HEK293 (cell line): ENCODE results near the gene FREM1.

Experiments
- KLF1 ChIP-seq: fragments of 450-650 bp; formaldehyde crosslinking; IDR thresholded peaks from 2 replicates; pipeline ENCODE4 v1.5.1; 2016; ENCODE audit warnings: missing biosample characterization, missing genetic modification characterization
- KLF9 ChIP-seq: fragments of 450-650 bp; formaldehyde crosslinking; IDR thresholded peaks from 2 replicates; pipeline ENCODE4 v1.5.1; 2016; ENCODE audit warnings: missing biosample characterization, missing genetic modification characterization, low read depth
- ZBTB1 ChIP-seq: fragments of 450-650 bp; formaldehyde crosslinking; IDR thresholded peaks from 2 replicates; pipeline ENCODE4 v1.5.1; 2016; ENCODE audit warnings: missing biosample characterization, missing genetic modification characterization
- ZBTB7A ChIP-seq: fragments of 450-650 bp; formaldehyde crosslinking; IDR thresholded peaks from 2 replicates; pipeline ENCODE4 v1.5.1; 2016; ENCODE audit warnings: low read depth, missing biosample characterization, missing genetic modification characterization
- ZNF248 ChIP-seq: fragments of 450-650 bp; formaldehyde crosslinking; IDR thresholded peaks from 2 replicates; pipeline ENCODE4 v1.5.1; 2017; ENCODE audit warnings: missing biosample characterization, missing genetic modification characterization
- ZNF274 ChIP-seq, 2 experiments: fragments of 200-500 bp in 1 of 2; fragments of 450-650 bp in 1 of 2; sonication (Bioruptor generic) in 1 of 2; formaldehyde crosslinking in 1 of 2; IDR thresholded peaks; 2 replicates each; pipeline versions ENCODE4 v1.5.1 to v1.6.1; 2014 to 2016; ENCODE audit warnings: borderline replicate concordance in 1 of 2, inconsistent platforms in 1 of 2, low read length in 1 of 2, missing biosample characterization in 1 of 2, missing genetic modification characterization in 1 of 2
- ZNF830 ChIP-seq: fragments of 450-650 bp; IDR thresholded peaks from 2 replicates; pipeline ENCODE4 v1.5.0; 2018; ENCODE audit warnings: missing biosample characterization, missing genetic modification characterization, low read depth, mild to moderate bottlenecking, moderate library complexity
- TF ChIP-seq, protein P1 (sequence below): fragments of 450-650 bp; formaldehyde crosslinking; IDR thresholded peaks from 2 replicates; pipeline ENCODE4 v1.5.1; 2016; ENCODE audit warnings: missing biosample characterization, missing genetic modification characterization

DNA sequence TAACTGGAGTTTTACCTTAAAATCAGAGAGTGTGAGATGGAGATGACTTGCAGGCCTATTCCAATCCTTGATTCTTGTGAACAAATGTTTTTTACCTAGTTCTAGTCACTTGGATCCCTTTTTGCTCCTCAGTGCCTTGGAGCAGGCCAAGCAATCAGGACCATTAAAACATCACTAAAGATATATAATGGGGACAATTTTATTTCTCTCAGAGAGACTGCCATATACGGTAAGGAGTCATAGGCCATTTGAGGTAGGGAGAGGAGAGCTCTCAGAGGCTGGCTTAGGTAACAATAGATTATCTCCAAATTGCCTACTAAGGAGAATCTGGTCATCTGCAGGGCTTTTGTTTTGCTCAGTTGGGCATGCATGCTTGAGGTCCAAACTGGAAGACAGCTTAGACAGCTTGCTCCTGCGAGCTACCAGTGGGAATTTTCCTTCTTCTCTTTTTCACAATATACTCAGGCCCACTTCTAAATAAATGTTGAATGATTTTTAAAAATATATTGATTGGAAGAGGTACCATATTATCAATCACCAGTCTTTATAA is 44.0 kb downstream of the FREM1 start:
- TF ChIP-seq KLF1 (no peak), ZBTB7A (tag by site-specific recombination) (no peak), KLF9 (tag by site-specific recombination) (no peak), ZNF274 (IDR thresholded peaks at IDR 0.05; ENCODE audit: low read length) (no peak), ZNF274 (tag by site-specific recombination; IDR thresholded peaks at IDR 0.05; ENCODE audit: borderline replicate concordance) (no peak), ZNF248 (tag by site-specific recombination) (no peak), ZNF830 (no peak), ZBTB1 (tag by site-specific recombination) (no peak)
- TF ChIP-seq, protein P1, sequence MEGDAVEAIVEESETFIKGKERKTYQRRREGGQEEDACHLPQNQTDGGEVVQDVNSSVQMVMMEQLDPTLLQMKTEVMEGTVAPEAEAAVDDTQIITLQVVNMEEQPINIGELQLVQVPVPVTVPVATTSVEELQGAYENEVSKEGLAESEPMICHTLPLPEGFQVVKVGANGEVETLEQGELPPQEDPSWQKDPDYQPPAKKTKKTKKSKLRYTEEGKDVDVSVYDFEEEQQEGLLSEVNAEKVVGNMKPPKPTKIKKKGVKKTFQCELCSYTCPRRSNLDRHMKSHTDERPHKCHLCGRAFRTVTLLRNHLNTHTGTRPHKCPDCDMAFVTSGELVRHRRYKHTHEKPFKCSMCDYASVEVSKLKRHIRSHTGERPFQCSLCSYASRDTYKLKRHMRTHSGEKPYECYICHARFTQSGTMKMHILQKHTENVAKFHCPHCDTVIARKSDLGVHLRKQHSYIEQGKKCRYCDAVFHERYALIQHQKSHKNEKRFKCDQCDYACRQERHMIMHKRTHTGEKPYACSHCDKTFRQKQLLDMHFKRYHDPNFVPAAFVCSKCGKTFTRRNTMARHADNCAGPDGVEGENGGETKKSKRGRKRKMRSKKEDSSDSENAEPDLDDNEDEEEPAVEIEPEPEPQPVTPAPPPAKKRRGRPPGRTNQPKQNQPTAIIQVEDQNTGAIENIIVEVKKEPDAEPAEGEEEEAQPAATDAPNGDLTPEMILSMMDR, result no peak
